Heart left ventricle (tissue), 13 donors: Measurements from ENCODE around the gene SP3.

ENCODE experiments used
- CTCF ChIP-seq, 12 donors: fragments of 200-600 bp; sonication (generic) in 4 of 12; IDR thresholded peaks; one replicate each; pipeline versions ENCODE4 v1.5.0 to v1.8.0; 2018 to 2022; ENCODE audit warnings: antibody characterized with exemption in 12 of 12, mild to moderate bottlenecking in 5 of 12
- POLR2A ChIP-seq, 2 donors: fragments of 450-650 bp; IDR thresholded peaks; one replicate each; pipeline ENCODE4 v1.6.1; 2017; ENCODE audit warnings: antibody characterized with exemption in 2 of 2, mild to moderate bottlenecking in 2 of 2, moderate library complexity in 2 of 2
- donor health status: ischemic (EF 13 %, LVEDD 7.1; RV severe dilation, severe dysfunction).
- donor health status: DM: no; HTN: yes; CAD: no.
- donor health status: DM: no; HTN: no; CAD: no.
- donor health status: ischemic (EF 25% LVEDD 6.9; RV normal size, moderate dysfunction).
- donor health status: ischemic (EF 25% LVEDD 5.7; RV mildly dilated, moderate dysfunction).
- donor health status: ischemic (EF 35%, LVEDD 5.7; RV mildly dilated, moderate dysfunction).
- donor health status: nonischemic (EF 11% LVEDD 7.7; RV severe dilation, severe dysfunction).
- donor health status: DM: yes; HTN: yes; CAD: no.
- donor health status: PGD.
- donor health status: ischemic (EF 29% LVEDD 5.4; RV normal size, mild dysfunction).
- donor health status: nonischemic (EF 23%, LVEDD 6.1; RV moderate dilation, normal function).

GRCh38 chr2:173998386-173998785 lies 33.2 kb upstream of the SP3 start:
- TF ChIP-seq CTCF (IDR thresholded peaks at IDR 0.05): no peak
- TF ChIP-seq POLR2A (IDR thresholded peaks at IDR 0.05): no peak
